PC-3 (cell line): Measurements from ENCODE around the gene UBE2G1.

Source experiments
- CTCF ChIP-seq: fragments of 300-600 bp; sonication (generic); conservative IDR thresholded peaks from 2 replicates; pipeline ENCODE4 v1.5.1; 2017; ENCODE audit warnings: antibody characterized with exemption, low read depth, mild to moderate bottlenecking, low read length
- EZH2phosphoT487 ChIP-seq: fragments of 300-600 bp; sonication (generic); IDR thresholded peaks from 2 replicates; pipeline ENCODE4 v1.6.1; 2018; ENCODE audit warnings: mild to moderate bottlenecking, antibody characterized with exemption, low read length, borderline replicate concordance

GRCh38 chr17:4345581-4346252 is 20.8 kb downstream of the UBE2G1 start:
- no peak for TF ChIP-seq EZH2phosphoT487
- no peak for TF ChIP-seq CTCF
